DOHH2 (cell line): ENCODE results near the gene PGAP2.

ENCODE experiments used
- H3F3A ChIP-seq: fragments of 200-600 bp; sonication (generic), shearing (Covaris generic); 2 replicates; pipeline ENCODE4 v1.6.0; 2016; ENCODE audit warnings: antibody characterized with exemption, mild to moderate bottlenecking; ENCODE audit not compliant: control insufficient read depth, insufficient read depth
- H3K27ac ChIP-seq: fragments of 200-600 bp; sonication (generic); 2 replicates; pipeline ENCODE4 v1.5.1; 2014; ENCODE audit warnings: low read depth, mild to moderate bottlenecking, low read length, moderate library complexity
- H3K27me3 ChIP-seq: fragments of 200-600 bp; sonication (generic); 2 replicates; pipeline ENCODE4 v1.6.1; 2014; ENCODE audit warnings: mild to moderate bottlenecking, low read length, mixed read lengths; ENCODE audit not compliant: control insufficient read depth
- H3K36me3 ChIP-seq: fragments of 200-600 bp; sonication (generic); 2 replicates; pipeline ENCODE4 v1.6.1; 2014; ENCODE audit warnings: mild to moderate bottlenecking, low read length, moderate library complexity, mixed read lengths; ENCODE audit not compliant: control insufficient read depth
- H3K4me1 ChIP-seq: fragments of 200-600 bp; sonication (generic); 2 replicates; pipeline ENCODE4 v1.6.1; 2014; ENCODE audit warnings: mild to moderate bottlenecking, low read length, mixed read lengths; ENCODE audit not compliant: control insufficient read depth
- H3K4me2 ChIP-seq: fragments of 200-600 bp; sonication (generic); 2 replicates; pipeline ENCODE4 v1.6.0; 2014; ENCODE audit warnings: mild to moderate bottlenecking, low read length, moderate library complexity
- H3K4me3 ChIP-seq: fragments of 200-600 bp; sonication (generic); 2 replicates; pipeline ENCODE4 v1.5.1; 2014; ENCODE audit warnings: mild to moderate bottlenecking, low read length, mixed read lengths
- H3K79me2 ChIP-seq: fragments of 200-600 bp; sonication (generic); 2 replicates; pipeline ENCODE4 v1.6.1; 2014; ENCODE audit warnings: mild to moderate bottlenecking, low read length, mixed read lengths; ENCODE audit not compliant: control insufficient read depth
- H3K9me2 ChIP-seq: fragments of 200-600 bp; sonication (generic); replicated peaks from 2 replicates; pipeline ENCODE4 v1.6.1; 2014; ENCODE audit warnings: mild to moderate bottlenecking, low read length, mixed read lengths; ENCODE audit not compliant: control insufficient read depth
- H3K9me3 ChIP-seq: fragments of 200-600 bp; sonication (generic); 2 replicates; pipeline ENCODE4 v1.6.1; 2014; ENCODE audit warnings: antibody characterized with exemption, low read length, mixed read lengths; ENCODE audit not compliant: control insufficient read depth, insufficient read depth
- H4K20me1 ChIP-seq: fragments of 200-600 bp; sonication (generic); 2 replicates; pipeline ENCODE4 v1.6.0; 2014; ENCODE audit warnings: low read depth, mild to moderate bottlenecking, antibody characterized with exemption, low read length, moderate library complexity; ENCODE audit not compliant: control insufficient read depth, insufficient read depth
- CTCF ChIP-seq: fragments of 200-600 bp; sonication (generic); IDR thresholded peaks from one replicate; pipeline ENCODE4 v1.5.1; 2014; ENCODE audit warnings: antibody characterized with exemption, mild to moderate bottlenecking, low read depth, low read length; ENCODE audit not compliant: poor library complexity, severe bottlenecking
- EZH2phosphoT487 ChIP-seq: fragments of 200-600 bp; sonication (generic); IDR thresholded peaks from 2 replicates; pipeline ENCODE4 v1.6.1; 2017; ENCODE audit warnings: borderline replicate concordance, mild to moderate bottlenecking, antibody characterized with exemption, low read length, moderate library complexity, mixed read lengths

PGAP2 gene

DNA sequence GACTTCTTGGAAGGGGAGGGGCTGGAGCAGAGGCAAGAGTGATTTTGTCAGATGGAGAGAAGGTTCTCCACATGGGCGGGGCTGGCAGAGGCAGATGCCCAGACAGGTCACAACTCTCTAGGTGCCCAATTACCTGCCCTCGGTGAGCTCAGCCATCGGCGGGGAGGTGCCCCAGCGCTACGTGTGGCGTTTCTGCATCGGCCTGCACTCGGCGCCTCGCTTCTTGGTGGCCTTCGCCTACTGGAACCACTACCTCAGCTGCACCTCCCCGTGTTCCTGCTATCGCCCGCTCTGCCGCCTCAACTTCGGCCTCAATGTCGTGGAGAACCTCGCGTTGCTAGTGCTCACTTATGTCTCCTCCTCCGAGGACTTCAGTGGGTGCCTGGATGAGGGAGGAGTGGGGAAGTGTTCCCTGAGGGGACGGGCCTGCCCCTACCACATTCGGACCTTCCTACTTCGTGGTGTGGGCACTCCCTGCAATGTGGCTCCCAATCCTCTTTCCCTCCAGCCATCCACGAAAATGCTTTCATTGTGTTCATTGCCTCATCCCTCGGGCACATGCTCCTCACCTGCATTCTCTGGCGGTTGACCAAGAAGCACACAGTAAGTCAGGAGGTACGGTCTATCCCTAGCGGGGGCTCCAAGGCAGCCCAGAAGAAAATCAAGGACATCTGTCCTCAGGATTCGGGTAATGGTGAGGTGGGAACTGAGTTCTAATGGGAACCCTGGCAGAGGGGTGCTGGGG, 15.6 kb downstream of the PGAP2 start:
- TF ChIP-seq EZH2phosphoT487 (no peak), CTCF (no peak)
- H3K36me3 ChIP-seq = peaks cover 37% of the 10 kb centered on the region
- H3K9me3 ChIP-seq = no peaks in the 10 kb centered on the region
- no peak overlapping the region for H3K4me3 ChIP-seq
- no peaks in the 10 kb centered on the region for H3F3A ChIP-seq
- no peak overlapping the region for H3K27ac ChIP-seq
- H3K4me1 ChIP-seq = no peaks in the 10 kb centered on the region
- no peaks in the 10 kb centered on the region for H3K27me3 ChIP-seq
- H3K79me2 ChIP-seq = no peaks in the 10 kb centered on the region
- H3K9me2 ChIP-seq = no peaks in the 10 kb centered on the region
- H3K4me2 ChIP-seq = no peak overlapping the region
- no peaks in the 10 kb centered on the region for H4K20me1 ChIP-seq

DNA sequence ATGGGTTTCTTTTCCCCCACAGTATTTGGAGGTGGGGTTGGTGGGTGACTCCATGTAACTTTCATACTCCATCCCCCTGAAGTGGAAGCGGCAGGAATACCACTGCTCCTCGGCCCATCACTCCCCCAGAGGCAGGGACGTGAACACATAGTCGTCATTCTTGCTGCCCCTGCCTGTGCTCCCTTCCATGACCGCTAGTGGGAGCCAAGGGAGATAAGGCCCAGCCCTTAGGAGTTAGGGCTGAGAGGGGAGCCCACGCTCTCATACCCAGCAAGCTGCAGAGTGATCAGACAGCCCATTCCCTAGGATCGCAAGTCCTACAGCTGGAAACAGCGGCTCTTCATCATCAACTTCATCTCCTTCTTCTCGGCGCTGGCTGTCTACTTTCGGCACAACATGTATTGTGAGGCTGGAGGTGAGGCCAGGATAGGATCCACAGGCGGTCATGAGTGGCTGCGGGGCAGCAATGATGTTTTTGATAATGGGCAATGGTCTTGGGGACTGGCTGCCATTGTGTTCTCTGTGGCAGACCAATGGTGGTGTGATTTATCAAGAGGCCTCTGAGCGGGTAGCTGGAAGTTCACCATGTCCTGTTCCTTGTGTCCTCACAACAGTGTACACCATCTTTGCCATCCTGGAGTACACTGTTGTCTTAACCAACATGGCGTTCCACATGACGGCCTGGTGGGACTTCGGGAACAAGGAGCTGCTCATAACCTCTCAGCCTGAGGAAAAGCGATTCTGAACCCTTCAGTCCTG, 16.5 kb downstream of the PGAP2 start:
- peak; percentile 95 for TF ChIP-seq CTCF
- TF ChIP-seq EZH2phosphoT487 = no peak
- no peaks in the 10 kb centered on the region for H4K20me1 ChIP-seq
- H3K4me1 ChIP-seq = no peaks in the 10 kb centered on the region
- H3K4me3 ChIP-seq = no peak overlapping the region
- H3K36me3 ChIP-seq = peaks cover 39% of the 10 kb centered on the region
- H3K4me2 ChIP-seq = no peak overlapping the region
- H3K9me3 ChIP-seq = no peaks in the 10 kb centered on the region
- no peaks in the 10 kb centered on the region for H3K27me3 ChIP-seq
- H3K79me2 ChIP-seq = peaks cover under 1% of the 10 kb centered on the region; the same call in 1 of the 2 replicates
- no peaks in the 10 kb centered on the region for H3K9me2 ChIP-seq
- no peak overlapping the region for H3K27ac ChIP-seq
- no peaks in the 10 kb centered on the region for H3F3A ChIP-seq

DNA sequence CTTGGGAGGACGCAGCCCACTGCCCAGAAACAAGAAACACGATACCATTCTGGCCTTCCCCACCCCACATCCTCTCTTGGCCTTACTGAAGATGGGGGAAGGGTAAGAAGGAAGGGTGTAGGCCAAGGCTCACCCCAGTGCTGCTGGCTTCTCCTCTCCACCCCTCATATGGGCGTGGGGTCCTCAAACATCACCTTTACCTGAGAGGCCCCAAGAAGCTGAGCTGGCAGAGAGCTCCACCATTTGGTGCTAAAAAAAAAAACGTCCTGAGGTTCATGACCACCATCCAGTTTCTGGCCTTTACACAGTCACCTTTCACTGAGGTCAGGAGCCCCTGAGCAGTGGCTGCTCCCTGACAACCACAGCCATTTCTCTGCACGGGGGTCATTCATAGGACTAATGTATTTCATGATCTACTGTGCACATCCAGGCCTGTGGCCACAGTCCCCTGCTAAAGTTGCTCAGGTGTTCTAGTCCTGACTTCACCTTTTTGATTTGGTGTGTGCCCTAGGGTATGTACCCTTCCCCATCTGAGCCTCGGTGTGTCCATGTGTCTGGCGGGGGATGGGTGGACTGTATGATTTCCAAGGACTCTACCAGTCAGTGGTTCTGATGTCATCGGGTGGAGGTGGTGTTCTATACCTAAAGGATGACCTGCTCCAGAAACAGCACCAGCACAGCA, 17.3 kb downstream of the PGAP2 start:
- H3F3A ChIP-seq = no peaks in the 10 kb centered on the region
- no peaks in the 10 kb centered on the region for H4K20me1 ChIP-seq
- no peak overlapping the region for H3K27ac ChIP-seq
- H3K9me2 ChIP-seq = no peaks in the 10 kb centered on the region
- H3K9me3 ChIP-seq = no peaks in the 10 kb centered on the region
- H3K36me3 ChIP-seq = peaks cover 45% of the 10 kb centered on the region
- TF ChIP-seq EZH2phosphoT487 = no peak
- no peak for TF ChIP-seq CTCF
- H3K4me2 ChIP-seq = no peak overlapping the region
- no peak overlapping the region for H3K4me3 ChIP-seq
- H3K27me3 ChIP-seq = no peaks in the 10 kb centered on the region
- H3K4me1 ChIP-seq = no peaks in the 10 kb centered on the region
- H3K79me2 ChIP-seq = peaks cover 7% of the 10 kb centered on the region
